ENCODE measurements around the gene RTP1.

RTP1 gene

GRCh38 chr3:187243933-187244524 lies 46.7 kb downstream of the RTP1 start:
- DNase-seq: no peak

- no peak for DNase-seq
These were observed 50.1 kb downstream of the RTP1 start for GRCh38 chr3:187247398-187247797.
